Activated CD4-positive, alpha-beta T cell treated with anti-CD3 and anti-CD28 coated beads for 4 hours (primary cell): ENCODE measurements around the gene ADGRG3.
"Not testable (repeated sequence)": the region's sequence is repeated elsewhere in the genome, so short reads cannot be mapped to it uniquely, and the experiment has no call there.

Experiments used
- DNase-seq, 2 donors: peaks; one replicate each; pipeline ENCODE4 v3.0.0-alpha.2; 2020

ADGRG3 gene

DNA sequence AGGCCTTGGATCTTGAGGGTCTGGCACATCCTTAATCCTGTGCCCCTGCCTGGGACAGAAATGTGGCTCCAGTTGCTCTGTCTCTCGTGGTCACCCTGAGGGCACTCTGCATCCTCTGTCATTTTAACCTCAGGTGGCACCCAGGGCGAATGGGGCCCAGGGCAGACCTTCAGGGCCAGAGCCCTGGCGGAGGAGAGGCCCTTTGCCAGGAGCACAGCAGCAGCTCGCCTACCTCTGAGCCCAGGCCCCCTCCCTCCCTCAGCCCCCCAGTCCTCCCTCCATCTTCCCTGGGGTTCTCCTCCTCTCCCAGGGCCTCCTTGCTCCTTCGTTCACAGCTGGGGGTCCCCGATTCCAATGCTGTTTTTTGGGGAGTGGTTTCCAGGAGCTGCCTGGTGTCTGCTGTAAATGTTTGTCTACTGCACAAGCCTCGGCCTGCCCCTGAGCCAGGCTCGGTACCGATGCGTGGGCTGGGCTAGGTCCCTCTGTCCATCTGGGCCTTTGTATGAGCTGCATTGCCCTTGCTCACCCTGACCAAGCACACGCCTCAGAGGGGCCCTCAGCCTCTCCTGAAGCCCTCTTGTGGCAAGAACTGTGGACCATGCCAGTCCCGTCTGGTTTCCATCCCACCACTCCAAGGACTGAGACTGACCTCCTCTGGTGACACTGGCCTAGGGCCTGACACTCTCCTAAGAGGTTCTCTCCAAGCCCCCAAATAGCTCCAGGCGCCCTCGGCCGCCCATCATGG lies 4.0 kb upstream of the ADGRG3 start:
- no peak for DNase-seq

DNA sequence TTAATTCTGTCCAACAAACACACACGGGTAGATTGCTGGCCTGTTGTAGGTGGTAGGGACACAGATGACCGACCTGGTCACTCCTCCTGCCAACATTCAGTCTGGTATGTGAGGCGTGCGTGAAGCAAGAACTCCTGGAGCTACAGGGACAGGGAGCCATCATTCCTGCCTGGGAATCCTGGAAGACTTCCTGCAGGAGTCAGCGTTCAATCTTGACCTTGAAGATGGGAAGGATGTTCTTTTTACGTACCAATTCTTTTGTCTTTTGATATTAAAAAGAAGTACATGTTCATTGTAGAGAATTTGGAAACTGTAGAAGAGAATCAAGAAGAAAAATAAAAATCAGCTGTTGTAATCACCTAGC lies 3.5 kb upstream of the ADGRG3 start:
- no peak for DNase-seq

DNA sequence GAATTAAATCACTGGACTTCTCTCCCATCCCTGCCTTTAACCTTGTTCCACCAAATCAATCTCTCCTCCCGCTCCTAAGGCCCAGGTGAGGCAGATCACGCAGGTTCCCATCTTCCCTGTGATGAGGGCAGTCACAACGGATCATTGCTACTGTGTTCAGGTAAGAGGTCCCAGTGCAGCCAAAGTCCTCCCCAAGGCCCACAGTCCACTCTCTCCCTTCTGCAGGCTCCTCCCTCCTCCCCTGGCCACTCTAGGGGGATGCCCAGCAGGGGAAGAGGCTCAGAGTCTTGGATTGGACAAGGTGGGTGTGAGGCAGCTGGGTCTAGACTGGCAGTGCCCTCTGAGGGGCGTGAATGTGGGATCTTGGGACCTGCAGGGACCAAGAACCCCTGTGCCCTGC lies 2.6 kb upstream of the ADGRG3 start:
- no peak for DNase-seq

DNA sequence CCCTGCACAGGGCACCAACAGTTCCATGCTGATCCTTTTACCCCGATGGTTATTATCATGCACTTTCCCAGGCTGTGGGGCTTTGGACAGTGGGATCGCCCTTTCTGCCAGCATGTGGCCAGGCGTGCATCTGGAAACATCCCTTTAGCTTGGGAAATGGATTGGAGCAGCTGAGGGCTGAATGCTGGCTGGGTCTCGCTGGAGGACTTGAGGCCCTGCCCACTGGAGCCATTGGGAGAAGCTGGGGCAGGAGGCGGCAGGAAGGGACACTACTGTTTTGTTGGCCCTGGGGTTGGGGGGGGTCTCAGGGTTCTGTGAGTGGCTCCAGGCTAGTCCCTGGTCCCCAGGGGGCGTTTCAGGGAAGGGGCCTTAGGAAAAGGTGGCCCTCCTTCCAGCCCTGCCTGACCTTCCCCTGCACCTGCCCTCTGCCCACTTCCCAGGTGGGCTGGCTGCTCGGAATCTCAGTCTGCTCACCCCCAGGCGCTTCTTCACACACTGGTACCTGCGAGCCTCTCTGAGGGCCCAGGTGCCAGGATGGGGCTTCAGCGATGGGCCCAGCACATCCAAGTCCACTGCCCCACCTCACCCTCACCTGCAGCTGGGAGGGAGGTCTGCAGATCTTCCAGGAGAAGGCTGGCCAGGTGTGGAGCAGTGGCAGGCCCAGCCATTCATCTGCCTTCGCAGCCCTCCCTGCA lies 1.6 kb upstream of the ADGRG3 start:
- DNase-seq = no peak

DNA sequence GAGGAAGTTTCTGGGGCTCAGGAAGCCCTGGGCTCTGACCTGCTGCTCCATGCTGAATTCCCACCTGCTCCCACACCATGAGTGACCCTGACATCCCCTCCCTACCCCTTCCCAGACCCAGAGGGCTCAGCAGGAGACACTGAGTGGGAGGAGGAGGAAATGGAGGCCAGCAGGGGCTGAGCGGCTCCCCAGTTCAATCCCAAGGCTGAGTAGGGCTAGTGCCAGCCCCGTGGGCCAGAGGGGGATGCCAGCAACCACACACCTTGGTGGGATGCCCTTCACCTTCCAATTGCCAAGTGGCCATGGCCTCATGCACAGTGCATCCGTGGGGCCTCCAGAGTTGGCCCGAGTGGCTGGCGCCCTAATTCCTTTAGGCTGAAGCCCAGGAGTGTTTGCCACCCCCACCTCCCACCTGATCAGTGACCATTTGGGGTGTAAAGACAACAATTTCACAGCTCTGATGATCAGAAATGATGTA lies 1.0 kb upstream of the ADGRG3 start:
- DNase-seq = no peak

DNA sequence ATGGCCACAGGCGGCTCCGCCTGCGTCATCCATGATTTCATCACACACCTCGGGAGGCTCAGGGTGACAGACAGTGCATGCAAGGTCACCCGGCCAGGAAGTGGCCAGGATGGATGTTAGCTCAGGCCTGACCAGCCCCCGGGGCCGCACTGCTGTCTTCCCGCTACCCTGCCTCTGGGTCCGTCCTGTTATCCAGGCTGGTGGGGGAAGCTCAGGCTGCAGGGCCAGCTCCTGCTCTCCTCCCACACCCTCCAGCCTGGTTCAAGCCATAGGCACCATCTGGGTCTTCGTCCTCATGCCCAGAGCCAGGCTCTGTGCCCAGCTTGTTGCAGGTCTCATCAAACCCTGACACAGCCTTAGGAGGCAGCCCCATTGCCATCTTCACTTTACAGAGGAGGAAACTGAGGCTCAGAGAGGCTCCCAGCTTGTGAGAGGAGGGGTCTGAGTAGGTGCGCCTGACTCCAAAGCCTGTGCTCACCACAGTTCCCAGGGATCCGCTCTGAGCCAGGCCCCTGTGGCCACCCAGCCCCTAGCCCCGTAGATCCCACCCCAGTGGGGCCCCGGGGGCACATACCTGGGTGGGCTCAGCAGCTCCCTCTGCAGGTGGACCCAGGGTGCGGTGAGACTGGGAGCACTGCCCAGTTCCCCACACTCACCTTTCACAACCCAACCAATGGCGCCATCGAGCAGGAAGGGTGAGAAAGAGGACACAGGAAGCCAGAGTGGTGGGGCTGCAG lies 412 bp upstream of the ADGRG3 start:
- DNase-seq = no peak

DNA sequence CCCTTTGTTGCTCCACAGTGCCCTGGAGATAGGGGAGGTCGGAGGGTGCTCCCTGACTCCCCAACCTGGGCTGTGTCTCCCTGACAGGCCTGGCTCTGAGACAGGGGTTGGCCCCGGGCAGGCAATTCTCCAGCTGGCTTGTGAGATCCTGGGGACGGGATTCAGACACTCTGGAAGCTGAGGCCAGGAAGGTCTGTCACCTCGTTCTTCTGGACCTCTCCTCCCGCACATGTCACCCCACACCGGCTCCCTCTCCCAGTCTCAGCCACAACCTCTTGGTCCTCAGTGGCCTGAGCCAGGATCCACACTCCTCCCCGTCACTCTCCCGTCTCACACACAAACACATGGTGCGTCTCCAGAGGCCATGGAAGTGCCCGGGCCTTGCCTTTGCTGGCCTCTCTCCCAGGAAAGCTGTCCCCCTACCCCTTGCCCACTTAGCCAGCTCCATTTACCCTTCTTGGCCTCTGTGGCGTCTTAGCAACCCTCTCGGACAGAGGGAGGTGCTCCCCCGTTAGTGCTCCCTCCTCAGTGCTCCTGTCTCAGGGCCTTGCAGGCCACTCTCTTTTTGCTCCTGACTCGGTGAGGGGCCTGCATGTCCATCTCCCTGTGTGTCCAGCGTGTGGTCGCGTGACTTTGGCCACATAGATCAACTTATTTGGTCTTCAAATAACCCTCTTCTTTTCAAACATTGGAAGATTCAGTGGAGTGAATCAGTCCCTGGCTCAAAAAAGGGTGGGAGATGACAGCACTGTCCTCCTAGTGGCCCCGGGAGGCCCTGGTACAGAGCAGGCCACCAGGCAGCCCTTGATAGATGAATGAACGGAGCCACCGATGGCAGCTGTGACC lies 747 bp downstream of the ADGRG3 start:
- no peak for DNase-seq

DNA sequence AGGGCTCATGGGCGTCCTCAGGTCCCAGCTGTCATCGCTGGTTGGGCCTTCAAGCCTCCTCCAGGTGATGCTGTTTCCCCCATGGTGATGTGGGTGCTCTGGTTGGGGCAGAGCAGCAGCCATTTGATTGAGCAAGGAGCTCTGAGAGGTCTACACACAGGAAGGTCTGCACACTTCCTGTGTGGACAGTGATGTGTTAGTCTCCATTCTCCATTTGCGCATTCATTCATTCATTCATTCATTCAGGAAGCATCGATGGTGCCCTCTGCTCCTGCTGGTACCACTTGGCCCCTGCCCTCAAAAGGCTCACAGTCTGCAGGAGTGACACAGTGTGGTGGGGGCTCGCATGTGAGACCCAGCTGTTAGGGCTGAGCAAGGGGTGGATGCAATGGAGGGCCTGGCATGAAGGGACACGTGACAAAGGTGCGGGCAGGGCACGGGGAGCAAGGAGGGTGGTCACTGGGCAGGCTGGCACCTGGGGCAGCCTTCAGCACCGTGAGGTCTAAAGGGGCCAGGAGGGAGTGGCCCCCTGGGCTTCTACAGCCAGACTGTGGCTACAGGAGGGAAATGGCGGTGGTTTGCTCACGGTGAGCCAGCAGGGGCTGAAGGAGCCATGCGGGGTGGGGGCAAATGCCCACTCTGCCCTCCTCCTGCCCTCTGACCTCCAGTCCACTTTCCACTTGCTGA lies 1.5 kb downstream of the ADGRG3 start:
- DNase-seq = no peak

DNA sequence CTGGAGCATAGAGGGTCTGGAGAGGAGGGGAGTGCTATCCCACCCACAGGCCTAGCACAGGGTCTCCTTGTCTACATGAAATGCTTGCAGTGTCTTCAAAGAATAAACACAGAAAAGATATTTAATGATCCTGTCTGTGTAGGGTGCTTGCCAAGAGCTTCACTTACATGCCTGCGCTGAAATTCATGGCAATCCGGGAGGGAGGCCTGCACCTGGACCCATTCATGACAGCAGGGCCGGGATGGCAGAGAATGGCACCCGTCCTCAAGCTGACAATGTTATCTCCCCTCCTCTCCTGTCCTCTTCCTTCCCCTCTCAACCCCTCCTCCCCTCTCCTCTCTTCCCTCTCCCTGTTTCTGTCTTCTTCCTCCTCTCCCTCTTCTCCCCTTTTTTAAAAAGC lies 2.1 kb downstream of the ADGRG3 start:
- no peak for DNase-seq

DNA sequence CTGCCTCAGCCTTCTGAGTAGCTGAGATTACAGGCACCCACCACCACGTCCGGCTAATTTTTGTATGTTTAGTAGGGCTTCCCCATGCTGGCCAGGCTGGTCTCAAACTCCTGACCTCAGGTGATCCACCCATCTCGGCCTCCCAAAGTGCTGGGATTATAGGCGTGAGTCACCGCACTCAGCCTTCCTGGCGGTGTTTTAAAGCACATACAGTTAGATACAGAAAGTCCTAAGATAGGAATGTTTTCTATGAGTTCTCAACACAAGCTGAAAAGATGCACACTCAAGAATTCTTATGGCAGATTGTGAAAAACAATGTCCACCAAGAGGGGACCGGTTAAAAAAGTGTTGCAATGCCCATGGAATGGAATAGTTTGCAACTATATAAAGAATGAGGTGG lies 3.3 kb downstream of the ADGRG3 start:
- DNase-seq = not testable (repeated sequence)

DNA sequence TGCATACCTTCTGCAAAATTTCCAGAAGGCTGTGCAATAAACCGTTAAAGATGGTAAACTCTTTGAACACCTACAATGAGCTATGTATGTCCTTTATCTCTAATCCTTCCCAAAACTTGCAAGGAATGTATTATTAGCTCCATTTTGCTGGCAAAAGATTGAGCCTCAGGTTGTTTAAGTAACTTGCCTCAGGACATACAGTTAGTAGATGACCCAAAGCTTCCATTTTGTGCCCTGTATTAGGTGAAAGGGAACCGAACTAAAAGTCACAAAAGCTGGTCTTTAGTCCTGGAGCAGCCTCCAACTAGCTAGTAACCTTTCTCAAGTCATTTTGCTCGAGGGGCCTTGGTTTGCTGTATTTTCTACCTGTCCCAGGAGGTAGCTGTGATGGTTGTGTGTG lies 4.3 kb downstream of the ADGRG3 start:
- DNase-seq = no peak

DNA sequence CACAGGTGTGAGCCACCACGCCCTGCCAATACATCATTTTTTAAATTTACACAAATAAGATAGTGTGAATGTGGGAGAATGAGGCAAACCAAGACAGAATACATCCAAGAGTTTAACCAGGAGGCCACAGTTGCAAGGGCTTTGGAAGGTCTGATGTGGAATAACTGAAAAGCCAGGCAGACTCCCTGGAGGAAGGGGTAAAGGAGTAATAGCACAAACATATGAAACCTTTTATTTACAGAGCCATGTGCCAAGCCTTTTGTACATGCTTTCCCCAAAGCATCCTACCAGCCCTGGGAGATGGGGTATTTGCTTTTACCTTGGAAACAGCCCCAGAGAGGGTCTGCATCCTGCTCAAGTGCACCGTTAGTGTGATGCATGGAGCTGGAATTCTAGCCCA lies 4.7 kb downstream of the ADGRG3 start:
- no peak for DNase-seq

DNA sequence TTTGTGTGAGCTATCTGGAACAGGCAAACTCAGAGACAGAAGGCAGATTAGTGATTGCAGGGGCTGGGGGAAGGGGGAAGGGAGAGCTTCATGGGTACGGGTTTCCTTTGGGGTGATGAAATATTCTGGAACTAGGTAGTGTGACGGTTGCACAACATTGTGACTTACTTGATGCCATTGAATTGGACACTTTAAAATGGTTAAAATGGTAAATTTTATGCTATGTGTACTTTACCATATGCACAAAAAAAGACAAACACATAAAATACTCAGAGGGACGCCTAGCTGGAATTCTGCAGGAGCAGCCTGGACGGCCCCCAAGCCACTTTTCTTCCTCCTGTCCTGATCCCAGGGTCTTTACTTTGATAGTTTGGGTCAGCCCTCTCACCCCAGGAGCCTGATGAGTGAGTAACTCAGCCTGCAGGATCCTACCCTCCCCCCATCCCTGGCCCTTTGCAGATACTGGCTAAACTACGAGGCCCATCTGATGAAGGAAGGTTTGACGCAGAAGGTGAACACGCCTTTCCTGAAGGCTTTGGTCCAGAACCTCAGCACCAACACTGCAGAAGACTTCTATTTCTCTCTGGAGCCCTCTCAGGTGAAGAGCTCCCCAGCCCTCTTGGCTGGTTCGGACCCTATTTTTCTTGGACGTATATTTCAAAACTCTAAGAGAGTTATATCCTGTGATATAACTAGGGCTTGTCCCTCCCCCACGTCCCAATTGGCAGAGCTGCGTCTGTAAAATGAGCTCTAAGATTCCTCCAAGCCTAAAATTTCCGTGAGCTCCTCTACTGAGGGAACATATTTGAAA lies 7.8 kb downstream of the ADGRG3 start:
- no peak for DNase-seq

DNA sequence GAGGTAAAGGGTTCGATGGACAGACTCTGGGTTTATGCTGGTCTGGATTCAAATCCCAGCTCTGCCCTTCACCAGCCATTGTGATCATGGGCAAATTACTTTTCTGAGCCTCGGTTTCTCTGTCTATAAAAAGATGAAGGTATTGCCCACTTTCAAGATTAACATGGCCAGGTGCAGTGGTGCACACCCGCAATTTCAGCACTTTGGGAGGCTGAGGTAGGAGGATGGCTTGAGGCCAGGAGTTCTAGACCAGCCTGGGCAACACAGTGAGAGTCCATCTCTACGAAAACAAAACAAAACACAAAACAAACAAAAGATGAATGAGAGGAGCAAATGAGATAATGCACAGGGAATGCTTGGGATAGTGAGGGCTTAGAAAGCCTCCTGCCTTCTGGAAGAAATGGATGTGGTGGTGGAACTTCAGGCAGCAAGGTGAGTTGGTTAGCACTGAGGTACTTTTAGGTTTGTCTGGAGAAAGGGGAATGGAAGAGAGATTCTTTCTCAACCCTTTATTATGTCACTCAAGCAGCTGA lies 8.5 kb downstream of the ADGRG3 start:
- no peak for DNase-seq

DNA sequence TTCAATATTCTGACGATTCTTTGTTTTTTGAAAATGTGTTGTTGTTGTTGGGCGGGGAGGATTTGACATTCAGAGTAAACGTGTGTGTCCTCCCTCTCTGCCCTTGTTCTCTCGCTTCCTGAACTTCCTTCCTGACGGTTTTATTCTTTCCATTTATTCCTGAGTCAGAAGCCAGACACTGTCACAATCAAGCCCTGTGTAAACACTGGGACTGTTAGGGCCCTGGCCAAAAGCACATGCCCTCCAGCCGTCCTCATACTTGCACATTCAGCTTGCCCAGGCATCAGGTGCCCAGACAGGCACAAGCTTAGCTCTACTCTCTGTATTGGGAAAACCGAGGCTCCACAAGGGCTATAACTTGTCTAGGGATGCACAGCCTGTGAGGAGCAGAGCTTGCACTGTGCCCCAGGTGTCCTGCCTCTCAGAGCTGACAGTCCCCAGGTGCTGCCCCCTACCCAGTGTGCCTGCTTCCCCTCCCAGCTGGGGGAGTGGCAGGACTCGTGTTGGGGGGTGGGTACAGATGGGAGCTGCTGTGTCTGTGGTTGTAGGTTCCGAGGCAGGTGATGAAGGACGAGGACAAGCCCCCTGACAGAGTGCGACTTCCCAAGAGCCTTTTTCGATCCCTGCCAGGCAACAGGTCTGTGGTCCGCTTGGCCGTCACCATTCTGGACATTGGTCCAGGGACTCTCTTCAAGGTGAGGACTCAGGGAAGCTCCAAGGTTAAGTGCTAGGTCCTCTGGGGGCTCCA lies 9.7 kb downstream of the ADGRG3 start:
- no peak for DNase-seq

DNA sequence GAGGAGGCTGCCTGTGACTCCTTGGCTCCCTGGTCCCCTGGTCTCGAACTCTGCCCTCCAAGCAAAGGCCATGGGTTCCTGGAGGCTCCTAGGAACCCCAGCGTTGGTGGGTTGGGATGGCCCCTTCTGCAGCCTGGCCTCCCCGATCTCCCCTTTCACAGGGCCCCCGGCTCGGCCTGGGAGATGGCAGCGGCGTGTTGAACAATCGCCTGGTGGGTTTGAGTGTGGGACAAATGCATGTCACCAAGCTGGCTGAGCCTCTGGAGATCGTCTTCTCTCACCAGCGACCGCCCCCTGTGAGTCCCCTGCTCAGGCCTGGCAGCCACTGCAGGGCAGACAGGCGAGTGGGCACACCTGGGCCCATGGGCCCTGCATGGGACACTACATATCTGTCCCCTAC lies 10.9 kb downstream of the ADGRG3 start:
- no peak for DNase-seq

DNA sequence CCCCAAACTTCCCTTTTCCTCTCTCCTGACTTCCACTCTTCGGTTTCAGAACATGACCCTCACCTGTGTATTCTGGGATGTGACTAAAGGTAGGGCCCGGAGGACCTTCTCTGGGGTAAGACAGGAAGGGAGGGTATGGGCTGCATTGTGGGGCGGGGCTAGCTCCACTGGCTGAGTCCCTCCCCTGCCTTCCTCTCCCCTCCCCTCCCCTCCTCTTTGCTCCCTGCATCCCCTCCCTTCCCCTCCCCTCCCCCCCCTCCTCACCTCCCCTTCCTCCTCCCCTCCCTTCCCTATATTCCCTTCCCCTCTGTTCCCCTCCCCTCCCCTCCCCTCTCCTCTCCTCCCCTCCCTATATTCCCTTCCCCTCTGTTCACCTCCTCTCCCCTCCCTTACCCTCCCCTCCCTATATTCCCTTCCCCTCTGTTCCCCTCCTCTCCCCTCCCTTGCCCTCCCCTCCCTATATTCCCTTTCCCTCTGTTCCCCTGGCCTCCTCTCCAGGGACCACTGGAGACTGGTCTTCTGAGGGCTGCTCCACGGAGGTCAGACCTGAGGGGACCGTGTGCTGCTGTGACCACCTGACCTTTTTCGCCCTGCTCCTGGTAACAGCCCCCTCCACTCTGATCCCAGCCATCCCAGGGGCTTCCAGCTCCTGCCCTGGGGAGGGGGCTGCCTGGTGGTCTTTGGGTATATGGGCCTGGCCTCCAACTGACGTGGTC lies 11.8 kb downstream of the ADGRG3 start:
- no peak for DNase-seq

DNA sequence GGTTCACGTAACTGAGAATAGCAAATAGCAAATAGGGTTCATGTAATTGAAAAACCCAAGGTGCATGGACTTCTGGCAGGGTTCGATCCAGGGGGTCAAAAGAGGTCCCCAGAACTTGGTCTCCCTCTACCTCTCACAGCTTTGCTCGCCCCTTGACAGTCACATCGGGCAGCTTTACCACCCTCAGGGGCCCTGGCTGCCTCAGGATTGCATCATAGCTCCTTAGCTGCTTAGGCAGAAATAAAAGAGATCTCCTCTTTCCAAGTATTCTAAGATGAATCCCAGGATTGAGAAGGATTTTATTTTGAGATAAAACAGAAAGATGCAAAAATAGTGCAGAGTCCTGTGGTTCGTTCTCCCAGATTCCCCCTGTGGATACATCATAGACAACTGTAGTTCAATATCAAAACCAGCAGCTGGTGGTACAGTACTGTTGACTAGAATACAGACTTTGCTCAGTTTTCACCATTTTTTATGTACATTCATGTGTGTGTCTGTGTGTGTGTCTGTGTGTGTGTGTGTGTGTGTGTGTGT lies 12.8 kb downstream of the ADGRG3 start:
- no peak for DNase-seq

DNA sequence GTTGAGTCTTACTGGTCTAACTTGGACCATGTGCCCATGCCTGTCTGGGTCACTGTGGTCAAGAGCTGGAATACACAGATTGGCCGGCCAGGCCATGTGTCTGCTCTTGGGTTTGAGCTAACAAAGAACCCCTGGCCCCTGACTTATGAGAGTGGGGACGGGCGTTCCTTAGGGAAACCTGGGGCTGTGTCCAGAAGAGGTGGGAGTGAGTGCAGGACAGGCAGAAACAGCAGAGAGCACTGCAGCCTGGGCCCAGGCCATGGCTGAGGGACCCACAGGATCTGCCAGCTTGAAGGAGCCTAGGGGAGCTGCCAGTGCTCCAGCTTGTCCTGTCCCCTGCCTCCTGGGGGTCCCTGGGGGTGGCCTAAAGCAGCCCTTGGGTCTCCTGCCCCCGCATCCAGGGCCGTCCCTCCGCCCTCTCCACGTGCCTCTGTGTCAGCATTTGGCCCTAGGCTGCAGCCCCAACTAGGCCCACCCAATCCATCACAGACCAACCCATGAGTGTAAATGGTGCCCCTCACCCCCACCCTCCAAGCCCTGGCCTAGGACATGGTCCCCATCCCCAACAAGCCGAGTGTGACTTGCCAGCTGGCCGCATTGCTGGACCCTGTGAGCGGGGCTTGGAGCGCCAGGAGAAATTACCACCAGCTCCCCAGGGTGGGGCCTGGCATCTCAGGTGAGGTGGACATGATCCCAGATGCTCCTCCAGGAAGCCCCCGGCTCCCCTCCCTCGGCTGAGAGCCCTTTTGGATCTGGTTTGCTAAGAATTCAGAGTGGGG lies 14.0 kb downstream of the ADGRG3 start:
- DNase-seq = no peak
